ENCODE measurements around the gene DAP.

DNA sequence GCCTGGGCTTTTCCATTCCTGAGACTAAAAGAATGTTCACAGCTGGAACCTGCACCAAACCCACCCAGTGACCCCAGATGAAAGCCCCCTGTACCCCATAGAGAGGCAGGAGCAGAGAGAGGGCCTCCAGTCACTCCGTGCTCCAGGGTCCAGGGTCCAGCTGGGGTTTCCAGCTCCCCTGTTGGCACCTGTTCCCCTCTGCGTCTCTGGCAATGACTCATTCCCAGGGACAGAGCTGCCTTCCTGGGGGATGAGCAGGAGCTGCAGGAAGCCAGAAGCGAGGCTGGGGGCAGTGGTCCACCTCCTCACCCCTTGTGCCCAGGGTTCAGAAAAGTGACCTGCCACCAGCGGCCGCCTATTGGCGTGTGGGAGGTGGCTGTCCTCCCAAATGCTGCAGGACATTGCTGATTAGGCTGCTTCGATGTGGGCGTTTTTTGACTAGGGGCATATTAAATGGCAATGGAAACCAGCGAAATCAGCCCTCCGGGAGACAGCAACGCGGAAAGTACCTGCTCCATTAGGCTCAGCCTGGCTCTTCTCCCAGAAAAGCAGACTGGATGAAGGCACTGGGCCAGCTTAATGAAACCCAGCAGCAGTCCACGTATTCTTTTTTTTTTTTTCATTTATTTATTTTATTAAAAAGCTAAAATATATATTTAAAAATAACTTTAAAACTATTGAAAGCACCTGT is 97.4 kb downstream of the DAP start:
- TF ChIP-seq POLR2A (IDR thresholded peaks at IDR 0.05; ENCODE audit: low read length), result no peak
- TF ChIP-seq, protein P1, sequence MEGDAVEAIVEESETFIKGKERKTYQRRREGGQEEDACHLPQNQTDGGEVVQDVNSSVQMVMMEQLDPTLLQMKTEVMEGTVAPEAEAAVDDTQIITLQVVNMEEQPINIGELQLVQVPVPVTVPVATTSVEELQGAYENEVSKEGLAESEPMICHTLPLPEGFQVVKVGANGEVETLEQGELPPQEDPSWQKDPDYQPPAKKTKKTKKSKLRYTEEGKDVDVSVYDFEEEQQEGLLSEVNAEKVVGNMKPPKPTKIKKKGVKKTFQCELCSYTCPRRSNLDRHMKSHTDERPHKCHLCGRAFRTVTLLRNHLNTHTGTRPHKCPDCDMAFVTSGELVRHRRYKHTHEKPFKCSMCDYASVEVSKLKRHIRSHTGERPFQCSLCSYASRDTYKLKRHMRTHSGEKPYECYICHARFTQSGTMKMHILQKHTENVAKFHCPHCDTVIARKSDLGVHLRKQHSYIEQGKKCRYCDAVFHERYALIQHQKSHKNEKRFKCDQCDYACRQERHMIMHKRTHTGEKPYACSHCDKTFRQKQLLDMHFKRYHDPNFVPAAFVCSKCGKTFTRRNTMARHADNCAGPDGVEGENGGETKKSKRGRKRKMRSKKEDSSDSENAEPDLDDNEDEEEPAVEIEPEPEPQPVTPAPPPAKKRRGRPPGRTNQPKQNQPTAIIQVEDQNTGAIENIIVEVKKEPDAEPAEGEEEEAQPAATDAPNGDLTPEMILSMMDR (IDR thresholded peaks at IDR 0.05), result no peak
- TF ChIP-seq, protein P2, sequence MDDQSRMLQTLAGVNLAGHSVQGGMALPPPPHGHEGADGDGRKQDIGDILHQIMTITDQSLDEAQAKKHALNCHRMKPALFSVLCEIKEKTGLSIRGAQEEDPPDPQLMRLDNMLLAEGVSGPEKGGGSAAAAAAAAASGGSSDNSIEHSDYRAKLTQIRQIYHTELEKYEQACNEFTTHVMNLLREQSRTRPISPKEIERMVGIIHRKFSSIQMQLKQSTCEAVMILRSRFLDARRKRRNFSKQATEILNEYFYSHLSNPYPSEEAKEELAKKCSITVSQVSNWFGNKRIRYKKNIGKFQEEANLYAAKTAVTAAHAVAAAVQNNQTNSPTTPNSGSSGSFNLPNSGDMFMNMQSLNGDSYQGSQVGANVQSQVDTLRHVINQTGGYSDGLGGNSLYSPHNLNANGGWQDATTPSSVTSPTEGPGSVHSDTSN (IDR thresholded peaks at IDR 0.05), result no peak
- no peak for TF ChIP-seq ESRRA (IDR thresholded peaks at IDR 0.05; ENCODE audit: borderline replicate concordance, low read length)
- TF ChIP-seq RAD21 (conservative IDR thresholded peaks at IDR 0.05 in 1 of 2, IDR thresholded peaks at IDR 0.05 in 1 of 2), result no peak
- no peak for TF ChIP-seq BHLHE40 (IDR thresholded peaks at IDR 0.05; ENCODE audit: low read depth, low read length)
- TF ChIP-seq, protein P3, sequence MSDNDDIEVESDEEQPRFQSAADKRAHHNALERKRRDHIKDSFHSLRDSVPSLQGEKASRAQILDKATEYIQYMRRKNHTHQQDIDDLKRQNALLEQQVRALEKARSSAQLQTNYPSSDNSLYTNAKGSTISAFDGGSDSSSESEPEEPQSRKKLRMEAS (IDR thresholded peaks at IDR 0.05), result no peak
- TF ChIP-seq CHD2 (IDR thresholded peaks at IDR 0.05; ENCODE audit: low read length, partially characterized antibody), result no peak
- no peak for TF ChIP-seq EP300 (IDR thresholded peaks at IDR 0.05)
- TF ChIP-seq RFX5 (IDR thresholded peaks at IDR 0.05), result no peak
- TF ChIP-seq TP53 (CRISPR knock-in tag; IDR thresholded peaks at IDR 0.05), result no peak
- TF ChIP-seq NFE2L2 (conservative IDR thresholded peaks at IDR 0.05; ENCODE audit: low read length), result no peak
- TF ChIP-seq RCOR1 (IDR thresholded peaks at IDR 0.05; ENCODE audit: low read depth, low read length), result no peak
- TF ChIP-seq ZNF302 (CRISPR knock-in tag; IDR thresholded peaks at IDR 0.05), result no peak

All from A549 (cell line).